GM12878 (cell line): Measurements from ENCODE around the gene PDRG1. TPM values are rescaled to one million over a fixed set of nuclear protein-coding genes. Genes with fewer than 3 reads are reported as not detected.

Experiments
- ATAC-seq: fragments of 200-7000 bp; cut with Tn5 transposase; 3 replicates; pipeline ENCODE4 v1.9.1; 2020; ENCODE audit warnings: mild to moderate bottlenecking, moderate library complexity
- BruUV-seq: library from RNA; stranded (reverse); fragments of 400-500 nt; replicated peaks from 2 replicates; lab custom pipeline; 2021; lab: Mats Ljungman, UMichigan
- CTCF ChIA-PET: fragments of 300-600 bp; sonication (Branson Sonifier 250); formaldehyde crosslinking; extraction: SDS; loops from one replicate; lab custom pipeline; 2021; ENCODE audit warnings: inconsistent platforms; lab: Yijun Ruan, JAX
- POLR2A ChIA-PET: fragments of 350-600 bp; formaldehyde crosslinking; extraction: SDS; loops from one replicate; lab custom pipeline; 2021; ENCODE audit warnings: inconsistent platforms; lab: Charles Lee
- RAD21 ChIA-PET: fragments of 300-600 bp; sonication (Branson Sonifier 250); formaldehyde crosslinking; loops from one replicate; lab custom pipeline; 2023; ENCODE audit warnings: antibody characterized with exemption; ENCODE audit not compliant: unreplicated experiment; lab: Charles Lee
- SMC1A ChIA-PET: fragments of 300-600 bp; sonication (Branson Sonifier 250); formaldehyde crosslinking; loops from one replicate; lab custom pipeline; 2023; ENCODE audit not compliant: unreplicated experiment, uncharacterized antibody; lab: Charles Lee
- DNase-seq: peaks from one replicate; pipeline ENCODE4 v3.0.0-alpha.2; 2011; ENCODE audit warnings: low read depth, low spot score
- FAIRE-seq: peaks from 3 replicates; lab custom pipeline; 2011; peaks lifted over from hg19 to GRCh38; lab: Jason Lieb, UNC
- H2AFZ ChIP-seq: 2 replicates; pipeline ENCODE4 v1.6.0; 2011; ENCODE audit warnings: low read depth, low read length, control low read depth; ENCODE audit not compliant: control insufficient read depth
- H3K27ac ChIP-seq: 2 replicates; pipeline ENCODE4 v1.5.1; 2011; ENCODE audit warnings: control low read depth; ENCODE audit not compliant: control insufficient read depth, insufficient read depth
- H3K27me3 ChIP-seq, 2 experiments: replicated peaks in 1 of 2; 2 replicates each; pipeline versions ENCODE4 v1.6.0 to v1.6.1; 2011; ENCODE audit warnings: low read length in 1 of 2; ENCODE audit not compliant: control insufficient read depth in 2 of 2, insufficient read depth in 2 of 2
- H3K36me3 ChIP-seq, 2 experiments: 2 replicates each; pipeline ENCODE4 v1.5.1; 2011; ENCODE audit warnings: low read length in 1 of 2; ENCODE audit not compliant: control insufficient read depth in 2 of 2, insufficient read depth in 2 of 2
- H3K4me1 ChIP-seq: 2 replicates; pipeline ENCODE4 v1.6.1; 2011; ENCODE audit warnings: mild to moderate bottlenecking, low read length, moderate library complexity, mixed read lengths; ENCODE audit not compliant: control insufficient read depth, insufficient read depth
- H3K4me2 ChIP-seq: 2 replicates; pipeline ENCODE4 v1.6.0; 2011; ENCODE audit warnings: control low read depth; ENCODE audit not compliant: control insufficient read depth, insufficient read depth
- H3K4me3 ChIP-seq: fragments of 200-600 bp; sonication (generic); 2 replicates; pipeline ENCODE4 v1.5.1; 2016
- H3K79me2 ChIP-seq: 2 replicates; pipeline ENCODE4 v1.6.0; 2011; ENCODE audit warnings: low read length; ENCODE audit not compliant: control insufficient read depth, insufficient read depth
- H3K9ac ChIP-seq: 2 replicates; pipeline ENCODE4 v1.8.0; 2011; ENCODE audit warnings: low read length, control low read depth, mixed read lengths; ENCODE audit not compliant: control insufficient read depth, insufficient read depth
- H3K9me3 ChIP-seq: replicated peaks from 3 replicates; pipeline ENCODE4 v1.5.1; 2011; ENCODE audit warnings: mild to moderate bottlenecking, low read length; ENCODE audit not compliant: control insufficient read depth, insufficient read depth
- H4K20me1 ChIP-seq: 2 replicates; pipeline ENCODE4 v1.6.0; 2011; ENCODE audit not compliant: control insufficient read depth, insufficient read depth
- ASH2L ChIP-seq: fragments of 300-600, 200-600 bp; sonication (generic); IDR thresholded peaks from 2 replicates; pipeline ENCODE4 v1.6.1; 2017; ENCODE audit warnings: low read depth, mild to moderate bottlenecking, borderline replicate concordance
- BACH1 ChIP-seq: fragments of 450-650 bp; IDR thresholded peaks from 2 replicates; pipeline ENCODE4 v1.6.1; 2017; ENCODE audit warnings: mild to moderate bottlenecking, borderline replicate concordance
- EZH2 ChIP-seq: IDR thresholded peaks from 2 replicates; pipeline ENCODE4 v1.6.1; 2012; ENCODE audit warnings: low read depth, mild to moderate bottlenecking, control low read depth, inconsistent platforms, low read length, borderline replicate concordance; ENCODE audit not compliant: control insufficient read depth
- LARP7 ChIP-seq: fragments of 450-650 bp; IDR thresholded peaks from 2 replicates; pipeline ENCODE4 v1.6.1; 2017; ENCODE audit warnings: mild to moderate bottlenecking
- MEF2B ChIP-seq: fragments of 450-650 bp; IDR thresholded peaks from 2 replicates; pipeline ENCODE4 v1.6.1; 2018; ENCODE audit warnings: mild to moderate bottlenecking, moderate library complexity; ENCODE audit not compliant: partially characterized antibody, poor library complexity, severe bottlenecking
- NKRF ChIP-seq: fragments of 450-650 bp; conservative IDR thresholded peaks from 2 replicates; pipeline ENCODE4 v1.6.1; 2017; ENCODE audit warnings: mild to moderate bottlenecking, moderate library complexity
- PAX8 ChIP-seq: fragments of 450-650 bp; IDR thresholded peaks from 2 replicates; pipeline ENCODE4 v1.6.1; 2017; ENCODE audit warnings: mild to moderate bottlenecking, moderate library complexity
- SUZ12 ChIP-seq: fragments of 200-600 bp; sonication (generic); IDR thresholded peaks from one replicate; pipeline ENCODE4 v1.6.1; 2018; ENCODE audit warnings: antibody characterized with exemption, mild to moderate bottlenecking; ENCODE audit not compliant: unreplicated experiment
- ZNF24 ChIP-seq: fragments of 450-650 bp; IDR thresholded peaks from 2 replicates; pipeline ENCODE4 v1.6.1; 2017; ENCODE audit warnings: antibody characterized with exemption, mild to moderate bottlenecking
- WGBS: methylation state at CpG from one replicate; pipeline ENCODE4 v1.1.6; 2016; ENCODE audit warnings: low lambda C conversion rate; ENCODE audit not compliant: insufficient replicate concordance, insufficient coverage; ENCODE audit errors: missing lambda C conversion rate; 5-methylcytosine and 5-hydroxymethylcytosine counted together
- in situ Hi-C: fragments of 300-500 bp; cut with MboI; formaldehyde crosslinking; loops from 9 replicates; pipeline ENCODE4 v1.14.3; 2018; ENCODE audit warnings: mixed read lengths
- intact Hi-C: fragments of 100-400 bp; cut with micrococcal nuclease; formaldehyde crosslinking; loops from one replicate; pipeline ENCODE4 v1.14.2; 2022; ENCODE audit not compliant: unreplicated experiment
- polyA plus RNA-seq, 11 experiments: library from polyadenylated mRNA; depleted of rRNA in 4 of 11; unstranded in 6 of 11; stranded (reverse) in 5 of 11; fragments of >200 nt; fragmentation: Nextera tagmentation in 4 of 11; fragmentation: Illumina TruSeq in 1 of 11; extraction: Ambion mirVana in 4 of 11; extraction: Trizol in 1 of 11; gene quantifications; 1 replicate in 1 of 11; 2 replicates in 10 of 11; pipeline versions ENCODE4 v1.2.1 to v1.2.3, GENCODE V29; 2011 to 2016; ENCODE audit warnings: inconsistent platforms in 2 of 11, missing spikeins in 2 of 11, low read depth in 1 of 11
- total RNA-seq, 4 experiments: library from RNA; depleted of rRNA in 3 of 4; stranded (reverse); fragments of >200 nt in 3 of 4; fragmentation: Illumina TruSeq in 1 of 4; extraction: Trizol in 1 of 4; gene quantifications; 2 replicates each; pipeline versions ENCODE4 v1.2.1 to v1.2.3, GENCODE V29; 2013 to 2021
- TF ChIP-seq, protein P1 (sequence below): IDR thresholded peaks from 2 replicates; pipeline ENCODE4 v1.6.1; 2012; ENCODE audit warnings: improper control_type of control experiment, low read depth, low read length; ENCODE audit not compliant: insufficient replicate concordance

The PDRG1 gene
- total and polyA plus RNA-seq, 10 of the 15 experiments (the other 5 are each of a cell fraction or from before 2014, with no cell fraction given) = 11.1 to 55.8 (median 23.3) TPM

DNA sequence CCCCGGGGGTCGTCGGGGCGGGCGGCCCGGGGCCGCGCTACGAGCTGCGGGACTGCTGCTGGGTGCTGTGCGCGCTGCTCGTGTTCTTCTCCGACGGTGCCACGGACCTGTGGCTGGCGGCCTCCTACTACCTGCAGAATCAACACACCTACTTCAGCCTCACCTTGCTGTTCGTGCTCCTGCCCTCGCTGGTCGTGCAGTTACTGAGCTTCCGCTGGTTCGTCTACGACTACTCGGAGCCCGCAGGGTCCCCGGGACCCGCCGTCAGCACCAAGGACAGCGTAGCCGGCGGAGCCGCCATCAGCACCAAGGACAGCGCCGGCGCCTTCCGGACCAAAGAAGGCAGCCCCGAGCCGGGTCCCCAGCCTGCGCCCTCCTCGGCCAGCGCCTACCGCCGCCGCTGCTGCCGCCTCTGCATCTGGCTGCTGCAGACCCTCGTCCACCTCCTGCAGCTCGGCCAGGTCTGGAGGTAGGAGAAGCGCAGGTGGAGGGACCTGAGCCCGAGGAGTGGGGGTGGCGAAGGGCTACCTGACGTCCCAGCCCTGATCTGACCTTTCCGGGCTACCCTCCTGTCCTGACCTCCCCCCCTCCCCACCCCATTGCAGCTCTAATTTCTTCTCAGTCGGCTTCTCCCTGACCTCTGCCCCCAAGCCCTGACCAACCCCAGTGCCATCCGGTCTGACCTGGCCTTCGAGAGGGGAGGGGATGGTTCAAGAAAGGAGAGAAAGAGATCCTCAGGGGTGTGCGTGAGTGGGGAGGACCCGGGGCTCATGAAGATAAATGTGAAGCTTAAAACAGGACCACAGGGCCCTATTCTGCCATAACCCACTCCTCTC is 16.7 kb upstream of the PDRG1 start (continued):
- peak; percentile 95 for TF ChIP-seq NKRF

DNA sequence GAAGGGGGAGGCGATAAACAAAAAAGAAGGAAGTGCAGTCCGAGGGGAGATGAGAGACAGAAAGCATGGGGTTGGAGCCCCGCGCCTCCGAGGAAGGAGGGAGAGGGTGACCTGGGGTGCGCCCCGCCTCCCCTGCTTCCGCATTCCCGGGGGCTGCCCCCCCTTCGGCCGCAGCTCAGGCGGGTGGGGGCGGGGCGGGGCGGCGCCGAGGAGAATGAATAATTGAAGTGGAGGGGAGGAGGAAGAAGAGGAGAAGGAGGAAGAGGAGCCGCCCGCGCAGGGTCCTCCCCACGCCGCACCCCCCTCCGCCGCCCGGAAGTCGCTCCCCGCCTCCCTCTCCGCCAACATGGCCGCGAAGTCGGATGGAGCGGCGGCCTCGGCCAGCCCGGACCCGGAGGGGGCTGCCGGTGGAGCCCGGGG is 16.0 kb upstream of the PDRG1 start, which contains the start of gene XKR7:
TSS of gene XKR7 (plus strand) at position 322 of the 420 bp plus-strand sequence. CDS start at position 347, 25 bp downstream.
- Histone ChIP-seq H4K20me1 (peaks cover 2% of the 10 kb centered on the region; the same call in 1 of the 2 replicates), H3K27ac (no peak within 1 kb of the TSS), H2AFZ (no peak within 1 kb of the TSS), H3K4me2 (0 out of 2 replicates have a peak within 1 kb of the TSS, but pooled peaks have one; percentile 3), H3K4me1 (no peaks in the 10 kb centered on the region), H3K27me3 (peaks cover 0 to 2% of the 10 kb centered on the region in 2 experiments; a peak in 3 of 4 replicates), H3K36me3 (no peaks in the 10 kb centered on the region), H3K4me3 (no peak within 1 kb of the TSS), H3K79me2 (no peaks in the 10 kb centered on the region), H3K9ac (no peak within 1 kb of the TSS), H3K9me3 (no peaks in the 10 kb centered on the region)
- ChIA-PET CTCF (interaction anchor here (1.5 to 2.3 kb wide), 2 partner anchors 64 to 68 kb away, joined by 3 to 5 read pairs; no protein-coding TSS in a partner anchor), SMC1A (no interaction called here), POLR2A (no interaction called here), RAD21 (no interaction called here)
- no TSS peak for BruUV-seq
- 0% methylated on average over 2 of the region's 38 CpGs for WGBS
- in situ Hi-C loops (no loop called here), intact Hi-C loops (no loop called here)
- FAIRE-seq = no peak
- TF ChIP-seq, protein P1, sequence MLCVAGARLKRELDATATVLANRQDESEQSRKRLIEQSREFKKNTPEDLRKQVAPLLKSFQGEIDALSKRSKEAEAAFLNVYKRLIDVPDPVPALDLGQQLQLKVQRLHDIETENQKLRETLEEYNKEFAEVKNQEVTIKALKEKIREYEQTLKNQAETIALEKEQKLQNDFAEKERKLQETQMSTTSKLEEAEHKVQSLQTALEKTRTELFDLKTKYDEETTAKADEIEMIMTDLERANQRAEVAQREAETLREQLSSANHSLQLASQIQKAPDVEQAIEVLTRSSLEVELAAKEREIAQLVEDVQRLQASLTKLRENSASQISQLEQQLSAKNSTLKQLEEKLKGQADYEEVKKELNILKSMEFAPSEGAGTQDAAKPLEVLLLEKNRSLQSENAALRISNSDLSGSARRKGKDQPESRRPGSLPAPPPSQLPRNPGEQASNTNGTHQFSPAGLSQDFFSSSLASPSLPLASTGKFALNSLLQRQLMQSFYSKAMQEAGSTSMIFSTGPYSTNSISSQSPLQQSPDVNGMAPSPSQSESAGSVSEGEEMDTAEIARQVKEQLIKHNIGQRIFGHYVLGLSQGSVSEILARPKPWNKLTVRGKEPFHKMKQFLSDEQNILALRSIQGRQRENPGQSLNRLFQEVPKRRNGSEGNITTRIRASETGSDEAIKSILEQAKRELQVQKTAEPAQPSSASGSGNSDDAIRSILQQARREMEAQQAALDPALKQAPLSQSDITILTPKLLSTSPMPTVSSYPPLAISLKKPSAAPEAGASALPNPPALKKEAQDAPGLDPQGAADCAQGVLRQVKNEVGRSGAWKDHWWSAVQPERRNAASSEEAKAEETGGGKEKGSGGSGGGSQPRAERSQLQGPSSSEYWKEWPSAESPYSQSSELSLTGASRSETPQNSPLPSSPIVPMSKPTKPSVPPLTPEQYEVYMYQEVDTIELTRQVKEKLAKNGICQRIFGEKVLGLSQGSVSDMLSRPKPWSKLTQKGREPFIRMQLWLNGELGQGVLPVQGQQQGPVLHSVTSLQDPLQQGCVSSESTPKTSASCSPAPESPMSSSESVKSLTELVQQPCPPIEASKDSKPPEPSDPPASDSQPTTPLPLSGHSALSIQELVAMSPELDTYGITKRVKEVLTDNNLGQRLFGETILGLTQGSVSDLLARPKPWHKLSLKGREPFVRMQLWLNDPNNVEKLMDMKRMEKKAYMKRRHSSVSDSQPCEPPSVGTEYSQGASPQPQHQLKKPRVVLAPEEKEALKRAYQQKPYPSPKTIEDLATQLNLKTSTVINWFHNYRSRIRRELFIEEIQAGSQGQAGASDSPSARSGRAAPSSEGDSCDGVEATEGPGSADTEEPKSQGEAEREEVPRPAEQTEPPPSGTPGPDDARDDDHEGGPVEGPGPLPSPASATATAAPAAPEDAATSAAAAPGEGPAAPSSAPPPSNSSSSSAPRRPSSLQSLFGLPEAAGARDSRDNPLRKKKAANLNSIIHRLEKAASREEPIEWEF = no peak
- TF ChIP-seq MEF2B (no peak), BACH1 (no peak), ZNF24 (no peak), ASH2L (no peak), LARP7 (no peak), SUZ12 (no peak), EZH2 (no peak), PAX8 (no peak)
- no peak for DNase-seq
- ATAC-seq = no peak
